Glutamatergic neuron (in vitro differentiated cells): ENCODE measurements around the gene SARDH. TPM values are rescaled to one million over a fixed set of nuclear protein-coding genes. Genes with fewer than 3 reads are reported as not detected.
A peak's percentile ranks its signal among the peaks of the same experiment; 100 is the strongest.

ENCODE experiments used
- DNase-seq: peaks from one replicate; pipeline ENCODE4 v3.0.0; 2022
- H3K27ac Mint-ChIP-seq: one replicate; pipeline ENCODE4 v1.8.0; 2020; ENCODE audit warnings: mild to moderate bottlenecking, mixed read lengths, inconsistent platforms; ENCODE audit not compliant: unreplicated experiment
- H3K27me3 Mint-ChIP-seq: one replicate; pipeline ENCODE4 v1.8.0; 2020; ENCODE audit warnings: mild to moderate bottlenecking, moderate library complexity, mixed read lengths, inconsistent platforms; ENCODE audit not compliant: unreplicated experiment
- H3K36me3 Mint-ChIP-seq: one replicate; pipeline ENCODE4 v1.8.0; 2020; ENCODE audit warnings: mild to moderate bottlenecking, mixed read lengths, inconsistent platforms; ENCODE audit not compliant: unreplicated experiment
- H3K4me1 Mint-ChIP-seq: one replicate; pipeline ENCODE4 v1.8.0; 2020; ENCODE audit warnings: mild to moderate bottlenecking, low read depth, mixed read lengths, inconsistent platforms; ENCODE audit not compliant: unreplicated experiment
- H3K4me3 Mint-ChIP-seq: one replicate; pipeline ENCODE4 v1.8.0; 2020; ENCODE audit warnings: mild to moderate bottlenecking, mixed read lengths, inconsistent platforms; ENCODE audit not compliant: unreplicated experiment
- H3K9me3 Mint-ChIP-seq: one replicate; pipeline ENCODE4 v1.8.0; 2020; ENCODE audit warnings: mild to moderate bottlenecking, moderate library complexity, mixed read lengths, inconsistent platforms; ENCODE audit not compliant: unreplicated experiment
- CTCF ChIP-seq: fragments of 200-600 bp; sonication (generic); IDR thresholded peaks from one replicate; pipeline ENCODE4 v1.5.0; 2021; ENCODE audit not compliant: partially characterized antibody, unreplicated experiment
- total RNA-seq: library from RNA; stranded (reverse); fragmentation: NEBNext Ultra II Directional; extraction: Animal tissue kit (Norgen Biotek cat#: 25700); gene quantifications from one replicate; pipeline ENCODE4 v1.2.1, GENCODE V29; 2021; ENCODE audit not compliant: unreplicated experiment

The SARDH gene
- total RNA-seq, 1 donor from 2014 or later: 2.0 TPM

- TF ChIP-seq CTCF: no peak
- Mint-ChIP-seq H3K4me1 (peaks cover 1% of the 10 kb centered on the region), H3K27me3 (peaks cover 10% of the 10 kb centered on the region), H3K36me3 (peaks cover 54% of the 10 kb centered on the region), H3K27ac (no peak overlapping the region), H3K4me3 (no peak overlapping the region), H3K9me3 (peaks cover 14% of the 10 kb centered on the region)
- no peak for DNase-seq
Observed at GRCh38 chr9:133763272-133764183, 25.4 kb upstream of the SARDH start.

DNA sequence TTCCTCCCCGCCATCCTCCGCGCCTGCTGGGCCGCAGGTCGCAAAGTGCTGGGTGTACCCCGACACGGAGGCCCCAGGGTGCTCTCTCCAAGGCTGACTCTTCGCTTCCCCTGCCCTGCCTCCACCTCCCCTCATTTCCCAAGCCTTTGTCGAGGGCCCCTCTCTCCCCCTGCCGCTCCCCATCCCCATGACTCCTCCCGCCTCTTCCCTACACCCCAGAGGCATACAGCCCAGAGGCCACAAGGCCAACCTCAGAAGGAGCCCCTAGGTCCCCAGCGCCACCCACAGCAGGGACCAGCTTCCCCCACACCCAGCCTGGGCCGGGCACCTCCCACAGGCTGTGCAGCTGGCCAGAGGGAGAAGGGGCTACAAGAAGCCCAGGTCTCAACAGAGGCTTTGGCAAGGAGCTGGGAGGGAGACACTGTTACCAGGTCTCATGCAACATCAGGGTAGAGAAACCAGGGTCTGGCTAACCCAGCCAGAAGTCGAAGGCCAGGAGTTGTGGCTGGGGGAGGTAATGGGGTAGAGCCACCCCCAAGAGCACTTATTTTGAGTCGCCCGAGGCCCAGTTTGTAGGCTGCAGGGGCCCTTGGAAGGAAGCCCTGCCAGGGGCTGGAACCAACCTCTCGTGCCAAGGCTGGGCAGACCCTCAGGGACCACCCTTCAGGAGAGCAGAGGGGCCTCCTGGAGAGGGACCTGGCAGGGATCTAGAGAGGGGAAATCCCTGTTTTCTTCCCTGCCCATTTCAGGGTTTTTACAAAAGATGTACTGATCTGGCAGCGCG, 24.5 kb upstream of the SARDH start:
- peaks cover 9% of the 10 kb centered on the region for H3K27me3 Mint-ChIP-seq
- TF ChIP-seq CTCF: no peak
- H3K9me3 Mint-ChIP-seq: peaks cover 17% of the 10 kb centered on the region
- peaks cover 1% of the 10 kb centered on the region for H3K4me1 Mint-ChIP-seq
- no peak for DNase-seq
- no peak overlapping the region for H3K27ac Mint-ChIP-seq
- peaks cover 49% of the 10 kb centered on the region for H3K36me3 Mint-ChIP-seq
- H3K4me3 Mint-ChIP-seq: no peak overlapping the region

GRCh38 chr9:133761641-133762248, 23.6 kb upstream of the SARDH start:
- no peak for TF ChIP-seq CTCF
- H3K27ac Mint-ChIP-seq: peak overlapping the region; percentile 25
- no peak for DNase-seq

GRCh38 chr9:133760713-133761290, 22.6 kb upstream of the SARDH start:
- peaks cover 1% of the 10 kb centered on the region for H3K4me1 Mint-ChIP-seq
- DNase-seq: no peak

More at GRCh38 chr9:133761641-133762248, 23.6 kb upstream of the SARDH start:
- Mint-ChIP-seq H3K36me3 (peaks cover 43% of the 10 kb centered on the region), H3K9me3 (peaks cover 14% of the 10 kb centered on the region), H3K4me1 (peaks cover 1% of the 10 kb centered on the region), H3K4me3 (no peak overlapping the region), H3K27me3 (peaks cover 5% of the 10 kb centered on the region)

More at GRCh38 chr9:133760713-133761290, 22.6 kb upstream of the SARDH start:
- Mint-ChIP-seq H3K27ac (peak overlapping the region; percentile 68), H3K27me3 (peaks cover 4% of the 10 kb centered on the region), H3K36me3 (peaks cover 41% of the 10 kb centered on the region), H3K4me3 (peak overlapping the region; percentile 63), H3K9me3 (peaks cover 19% of the 10 kb centered on the region)
- TF ChIP-seq CTCF: no peak
